CD1c-positive myeloid dendritic cell (primary cell): ENCODE results near the gene CRADD.

Source experiments
- DNase-seq: peaks from one replicate; pipeline ENCODE4 v3.0.0-alpha.2; 2016; ENCODE audit errors: extremely low spot score

The CRADD gene

DNA sequence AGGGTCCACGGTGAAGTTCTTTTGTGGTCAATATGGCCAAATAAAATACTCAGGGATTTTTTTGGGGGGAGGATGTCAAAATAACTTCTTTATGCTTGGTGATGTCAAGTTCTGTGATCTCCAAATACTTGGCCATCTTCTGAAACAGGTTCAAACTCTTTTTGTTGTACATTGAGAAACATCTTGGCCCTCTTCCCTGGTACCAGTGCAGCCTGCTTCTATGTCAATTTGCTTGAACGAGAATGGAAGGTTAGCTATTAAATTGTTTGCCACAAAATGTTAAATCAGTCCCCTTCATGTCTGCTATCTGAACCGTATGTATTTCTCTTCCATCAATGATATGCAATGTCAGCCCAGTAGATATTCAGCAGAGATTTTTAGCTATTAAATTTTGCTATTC is 6.1 kb upstream of the CRADD start:
- DNase-seq: no peak

DNA sequence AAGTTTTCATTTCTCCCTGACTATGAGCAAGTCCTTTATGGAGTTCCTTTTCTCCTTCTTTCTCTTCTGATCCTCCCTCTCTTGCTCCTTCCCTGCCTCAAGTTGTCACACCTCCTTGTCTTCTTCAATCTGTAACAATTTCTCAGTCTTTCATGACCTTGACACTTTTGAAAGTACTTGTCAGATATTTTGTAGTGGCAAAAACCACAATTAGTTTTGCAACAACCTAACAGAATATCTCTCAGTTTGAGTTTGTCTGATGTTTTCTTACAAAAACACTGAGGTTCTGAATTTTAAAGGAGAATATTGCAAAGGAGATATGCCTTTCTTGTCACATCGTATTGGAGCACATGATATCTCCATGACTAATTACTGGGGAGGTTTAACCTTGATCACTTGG is 4.1 kb upstream of the CRADD start:
- no peak for DNase-seq

DNA sequence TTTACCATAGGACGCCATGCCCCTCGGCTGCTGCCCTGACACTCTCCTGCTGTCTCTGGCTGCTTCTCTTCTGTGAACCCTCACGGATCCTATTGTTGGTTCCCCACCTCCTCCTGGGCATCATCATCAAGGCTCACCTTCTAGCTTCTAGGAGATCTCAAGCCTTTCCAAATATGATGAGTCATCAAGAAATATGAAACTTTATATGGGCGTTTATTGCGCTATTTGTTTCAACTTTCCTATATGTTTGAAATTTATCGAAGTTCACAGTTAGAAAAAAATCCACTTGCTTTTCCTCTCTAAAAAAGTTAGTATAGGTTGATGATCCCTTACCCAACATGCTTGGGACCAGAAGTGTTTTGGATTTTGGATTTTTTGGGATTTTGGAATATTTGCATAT is 2.8 kb upstream of the CRADD start:
- no peak for DNase-seq

DNA sequence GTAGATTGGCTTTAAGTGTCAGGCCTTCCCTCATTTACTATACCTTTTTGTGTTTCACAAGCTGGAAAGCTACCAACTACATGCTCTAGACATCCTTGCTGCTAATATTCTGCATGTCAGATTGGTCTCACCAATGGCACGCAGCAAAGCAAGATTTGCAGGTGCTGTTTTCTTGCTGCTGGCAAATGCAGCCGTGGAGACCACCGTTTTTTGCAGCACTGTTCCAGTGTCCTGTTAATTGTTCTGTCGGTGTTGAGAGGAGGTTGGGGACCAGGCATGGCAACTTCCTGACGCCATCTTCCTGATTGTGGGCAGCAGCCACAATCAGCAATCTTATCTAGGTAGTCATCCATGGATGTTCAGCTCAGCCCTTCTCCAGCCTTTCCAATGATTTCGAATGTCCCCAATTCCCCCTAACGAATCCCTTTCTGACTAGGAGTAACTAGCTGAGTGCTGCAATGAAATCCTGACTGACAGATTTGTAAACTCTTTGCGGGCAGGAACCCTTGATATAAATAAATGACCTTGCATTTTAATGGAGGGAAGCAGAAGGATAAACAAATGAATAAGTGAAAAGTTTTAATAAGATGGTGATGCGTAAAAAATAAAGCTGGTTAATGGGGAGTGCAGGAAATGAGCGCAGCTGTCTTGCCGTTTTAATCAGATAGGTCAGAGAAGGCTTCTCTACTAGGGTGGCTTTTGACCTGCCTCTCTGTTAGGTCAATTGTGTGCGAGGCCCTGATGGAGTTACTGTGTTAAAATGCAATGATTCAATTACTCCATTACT is 574 bp upstream of the CRADD start:
- DNase-seq: no peak

DNA sequence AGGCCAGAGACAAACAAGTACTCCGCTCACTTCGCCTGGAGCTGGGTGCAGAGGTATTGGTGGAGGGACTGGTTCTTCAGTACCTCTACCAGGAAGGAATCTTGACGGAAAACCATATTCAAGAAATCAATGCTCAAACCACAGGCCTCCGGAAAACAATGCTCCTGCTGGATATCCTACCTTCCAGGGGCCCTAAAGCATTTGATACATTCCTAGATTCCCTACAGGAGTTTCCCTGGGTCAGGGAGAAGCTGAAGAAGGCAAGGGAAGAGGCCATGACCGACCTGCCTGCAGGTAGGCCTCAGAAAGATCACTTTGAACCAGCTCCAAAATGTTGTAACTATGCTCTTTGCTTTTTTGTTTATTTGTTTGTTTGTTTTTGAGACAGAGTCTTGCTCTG is 1.6 kb downstream of the CRADD start:
- DNase-seq: no peak

DNA sequence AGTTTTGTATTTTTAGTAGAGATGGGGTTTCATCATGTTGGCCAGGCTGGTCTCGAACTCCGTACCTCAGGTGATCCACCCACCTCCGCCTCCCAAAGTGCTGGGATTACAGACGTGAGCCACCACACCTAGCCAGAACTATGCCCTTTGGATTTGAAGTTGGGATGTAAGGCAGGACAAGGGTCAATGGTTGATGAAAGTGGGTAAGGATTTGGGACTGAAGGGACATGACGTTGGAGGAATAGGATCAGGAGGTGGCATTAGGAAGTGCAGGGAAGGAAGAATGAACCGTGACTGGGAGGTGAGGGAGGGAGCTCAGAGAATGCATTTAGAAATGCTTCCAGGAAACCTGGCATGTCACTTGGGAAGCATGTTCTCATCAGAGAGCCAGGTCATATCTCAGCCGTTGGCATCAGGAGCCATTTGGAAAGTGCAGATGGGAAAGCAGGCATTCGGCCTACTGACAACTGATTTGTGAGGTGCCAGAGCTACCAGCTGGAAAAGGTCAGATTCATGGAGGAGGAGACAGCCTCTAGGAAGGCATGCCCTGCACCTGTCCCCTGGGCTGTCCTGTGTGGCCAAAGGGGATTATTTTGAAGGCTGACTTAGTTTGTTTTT is 2.2 kb downstream of the CRADD start:
- no peak for DNase-seq

DNA sequence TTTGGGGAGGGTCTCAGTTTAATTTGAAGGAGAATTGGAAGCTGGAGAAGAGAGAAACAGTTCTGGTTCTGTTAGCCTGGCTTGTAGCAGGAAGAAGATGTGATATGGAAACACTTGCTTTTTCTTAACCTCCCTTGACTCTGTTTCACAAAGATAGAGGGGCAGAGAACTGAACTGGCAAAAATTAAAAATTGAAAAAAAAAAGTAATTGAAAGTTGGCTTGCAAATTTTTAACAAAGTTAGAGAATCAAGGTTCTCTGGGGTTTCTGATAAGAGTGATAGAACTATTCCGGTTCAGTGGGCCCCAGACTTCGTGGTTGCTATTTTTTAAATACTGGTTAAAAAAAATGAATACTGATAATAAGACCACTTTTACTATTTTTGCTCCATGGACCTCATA is 2.8 kb downstream of the CRADD start:
- no peak for DNase-seq

DNA sequence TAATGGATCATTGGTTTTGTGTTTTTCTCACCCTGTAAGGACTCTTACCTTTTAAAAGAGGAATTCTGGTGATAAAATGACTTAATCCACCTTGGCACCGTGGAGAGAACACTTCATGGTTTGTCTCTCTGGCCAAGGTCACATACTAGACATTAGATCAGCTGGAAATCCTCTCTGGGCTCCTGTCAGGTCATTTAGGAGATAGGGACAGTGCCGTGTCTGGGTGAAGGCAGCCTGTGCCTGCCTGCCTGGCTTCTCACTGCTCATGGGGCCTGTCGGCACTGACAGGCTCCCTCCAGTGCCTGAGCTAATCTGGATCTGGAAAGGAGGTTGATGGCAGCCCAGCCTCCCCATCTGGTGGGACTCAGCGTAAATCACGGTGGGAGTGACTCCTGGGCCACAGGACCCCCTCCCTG is 5.7 kb downstream of the CRADD start:
- DNase-seq: no peak

DNA sequence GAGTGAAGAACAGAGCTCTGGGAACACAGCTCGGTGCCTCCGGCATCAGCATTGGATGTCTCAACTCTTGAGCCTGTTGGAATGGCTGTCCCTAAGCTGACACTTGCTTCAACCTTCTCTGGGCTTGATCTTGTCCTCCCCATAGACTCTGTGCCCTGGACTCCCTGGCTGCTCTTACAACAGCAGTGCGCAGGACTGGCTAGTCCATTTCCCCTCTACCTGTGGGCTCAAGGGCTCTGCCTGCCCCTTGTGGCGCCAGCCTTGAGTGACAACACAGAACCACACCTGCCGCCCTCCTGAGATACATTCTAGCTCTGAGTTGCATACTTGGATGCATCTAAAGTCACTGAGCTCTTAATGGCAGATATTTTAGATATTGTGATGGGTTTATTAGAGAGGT is 6.2 kb downstream of the CRADD start:
- DNase-seq: no peak

DNA sequence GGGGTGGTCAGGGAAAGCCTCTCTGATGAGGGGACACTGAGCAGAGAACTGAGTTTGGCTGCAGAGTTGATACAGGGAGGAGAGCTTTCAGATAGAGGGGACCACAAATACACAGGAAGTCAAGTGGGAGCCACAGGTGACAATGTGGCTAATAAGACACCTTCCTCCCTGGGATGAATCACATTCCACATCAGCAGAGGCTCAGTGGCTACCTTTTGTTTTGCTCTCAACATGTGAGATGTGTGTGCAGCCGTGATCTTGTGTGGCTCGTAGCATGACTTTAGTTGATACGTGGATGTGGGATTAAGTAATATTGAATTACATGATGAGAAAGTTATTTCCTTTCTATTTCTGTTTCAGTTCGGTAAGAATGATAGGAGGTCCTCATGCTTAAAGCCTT is 7.5 kb downstream of the CRADD start:
- no peak for DNase-seq

DNA sequence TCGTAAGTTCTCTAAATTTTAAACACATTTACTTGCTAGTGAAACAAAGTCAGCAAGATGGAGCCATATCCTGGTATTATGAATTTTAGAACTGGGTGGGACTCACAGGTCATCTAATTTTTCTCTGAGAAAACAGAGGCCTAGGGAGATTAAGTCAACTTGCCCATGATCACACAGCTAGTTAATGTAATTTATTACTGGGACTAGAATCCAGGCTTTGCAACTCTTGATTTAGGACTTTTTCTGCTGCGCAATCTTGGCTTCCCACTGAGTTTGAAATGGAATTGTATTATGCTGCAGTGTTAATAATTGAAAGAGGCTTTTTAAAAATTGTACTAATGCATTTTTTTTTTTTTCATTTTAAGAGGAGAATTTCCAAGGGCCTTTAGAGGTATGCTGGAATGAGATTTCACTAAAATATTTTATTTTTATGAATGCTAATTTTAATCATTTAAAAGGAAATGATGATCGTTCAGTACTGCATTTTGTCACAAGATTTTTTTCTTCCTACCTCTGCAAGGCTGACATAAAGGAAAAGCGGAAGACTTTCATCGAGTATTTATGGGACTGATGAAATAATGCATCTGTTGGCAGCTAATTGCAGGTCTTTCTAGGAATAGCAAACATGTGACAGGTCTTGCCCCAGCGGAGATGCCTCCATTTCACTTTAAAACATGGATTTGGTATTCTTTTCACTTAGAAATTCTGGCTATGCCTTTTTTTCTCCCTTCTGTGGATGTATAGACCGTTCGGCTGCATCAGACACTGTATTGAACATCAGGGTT is 9.6 kb downstream of the CRADD start:
- no peak for DNase-seq

DNA sequence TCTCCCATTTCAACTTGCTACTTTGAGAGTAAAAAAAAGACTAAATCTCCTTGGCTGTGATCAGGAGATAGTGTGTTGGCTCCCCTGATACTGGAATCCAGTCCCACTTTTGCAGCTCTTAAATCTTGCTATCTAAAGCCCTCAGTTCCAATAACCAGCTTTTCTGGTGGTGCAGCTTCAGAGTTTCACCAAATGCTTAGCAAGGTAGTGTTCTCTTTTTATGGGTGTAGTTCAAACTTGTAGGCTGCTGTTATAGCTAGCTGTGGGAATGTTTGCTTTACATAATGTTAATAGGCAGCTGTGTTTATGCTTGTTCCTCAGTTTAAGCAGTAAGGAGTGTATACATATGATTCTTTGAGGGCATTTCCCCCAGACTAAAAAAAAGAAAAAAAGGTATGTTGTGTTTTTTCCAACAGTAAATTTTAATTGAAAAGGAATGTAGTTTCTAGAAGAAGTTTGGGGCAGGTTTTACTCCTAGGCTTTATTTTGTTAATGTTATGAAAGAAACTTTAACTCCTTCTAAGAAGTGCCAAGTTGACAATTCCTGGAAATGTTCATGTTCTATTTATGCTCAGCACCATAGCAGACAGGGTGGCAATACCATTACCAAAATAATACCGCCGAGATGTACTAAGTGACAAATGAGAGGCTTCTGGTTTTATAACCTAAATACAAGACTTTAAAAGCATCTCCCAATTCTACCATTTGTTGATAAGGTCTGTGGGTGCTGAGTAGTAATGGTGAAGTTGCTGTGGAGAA is 12.1 kb downstream of the CRADD start:
- DNase-seq: no peak

DNA sequence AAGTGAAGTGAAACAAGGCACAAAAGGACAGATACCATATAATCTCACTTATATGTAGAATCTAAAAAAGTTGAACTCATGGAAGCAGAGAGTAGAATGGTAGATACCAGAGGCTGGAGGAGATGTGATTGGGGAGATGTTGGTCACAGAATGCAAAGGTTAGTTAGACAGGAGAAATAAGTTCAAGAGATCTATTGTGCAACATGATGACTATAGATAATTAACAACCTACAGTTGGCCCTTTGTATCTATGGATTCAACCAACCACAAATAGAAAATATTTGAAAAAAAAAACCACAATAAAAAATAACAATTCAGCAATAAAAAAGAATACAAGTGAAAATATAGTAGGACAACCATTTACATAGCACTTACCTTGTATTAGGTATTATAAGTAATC is 19.3 kb downstream of the CRADD start:
- DNase-seq: no peak

DNA sequence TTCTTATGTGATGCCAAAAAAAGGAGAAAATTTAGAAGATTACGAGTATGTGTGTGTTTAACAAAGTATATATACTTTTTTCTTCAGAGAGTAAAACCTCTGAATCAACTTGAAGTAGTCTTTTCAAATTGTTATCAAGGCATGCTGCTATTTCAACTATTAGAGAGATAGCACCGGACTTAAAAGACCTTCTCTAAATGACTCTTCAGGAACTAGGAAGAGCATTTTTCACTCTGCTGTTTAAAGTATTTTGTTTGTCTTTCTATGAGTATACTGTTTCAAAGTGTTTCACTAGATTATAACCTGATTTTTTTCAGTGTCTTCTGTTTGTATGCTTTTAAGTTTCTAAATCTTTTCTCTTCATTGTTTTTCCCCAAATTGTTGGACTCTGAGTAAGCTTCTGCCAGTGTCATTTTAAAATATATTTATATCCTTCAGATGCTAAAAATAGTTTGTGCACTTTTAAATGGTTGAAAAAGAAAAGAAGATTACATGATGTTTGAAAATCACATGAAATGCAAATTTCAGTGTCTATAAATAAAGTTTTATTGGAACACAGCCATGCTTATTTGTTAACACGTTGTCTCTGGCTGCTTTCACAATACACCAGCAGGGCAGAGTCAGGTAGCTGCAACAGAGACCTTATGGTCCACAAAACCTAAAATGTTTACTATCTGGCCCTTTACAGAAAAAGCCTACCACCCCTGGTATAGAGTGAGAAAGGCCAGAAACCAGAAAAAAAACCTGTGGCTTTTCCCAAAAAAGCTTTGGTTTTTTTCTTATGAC is 21.3 kb downstream of the CRADD start:
- DNase-seq: no peak

DNA sequence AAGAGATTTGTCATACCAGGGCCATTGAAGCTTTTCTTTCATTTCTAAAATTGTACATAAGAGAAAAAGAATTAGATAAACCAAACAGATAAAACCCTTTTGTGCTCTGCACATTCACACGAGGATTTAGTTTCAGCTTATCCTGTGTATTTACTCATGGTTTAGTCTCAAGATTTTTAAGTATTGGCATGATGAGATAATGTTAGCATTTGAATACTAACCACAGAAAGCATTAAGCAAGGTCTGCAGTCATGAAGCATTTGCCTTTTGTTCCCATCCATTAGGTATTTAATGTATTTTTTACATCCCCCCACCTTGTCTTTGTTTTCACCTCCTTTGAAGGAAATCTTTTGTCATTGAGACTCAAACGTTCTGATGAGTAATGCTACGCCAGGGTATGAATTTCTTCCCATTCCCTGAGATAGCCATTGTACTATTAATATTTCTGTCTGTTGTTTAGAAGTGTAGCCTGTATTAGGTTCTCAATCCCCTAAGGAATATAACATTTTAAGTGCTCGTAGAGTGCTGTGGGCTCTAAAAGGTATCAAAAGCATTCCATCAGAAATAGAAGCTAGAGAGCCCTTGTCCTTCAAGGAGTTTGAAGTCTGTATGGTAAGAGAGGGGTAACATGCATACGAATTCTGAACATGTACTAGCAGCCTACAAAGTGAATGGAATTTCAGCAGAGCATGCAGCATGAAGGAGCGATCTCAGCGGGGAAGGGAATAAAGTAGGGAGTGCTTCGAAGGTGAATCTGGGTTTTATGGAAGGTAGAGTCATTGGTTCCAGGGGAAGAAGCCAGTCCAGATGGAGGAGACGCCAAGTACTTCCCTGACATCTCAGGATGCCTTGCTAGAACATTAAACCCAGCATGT is 22.3 kb downstream of the CRADD start:
- no peak for DNase-seq

DNA sequence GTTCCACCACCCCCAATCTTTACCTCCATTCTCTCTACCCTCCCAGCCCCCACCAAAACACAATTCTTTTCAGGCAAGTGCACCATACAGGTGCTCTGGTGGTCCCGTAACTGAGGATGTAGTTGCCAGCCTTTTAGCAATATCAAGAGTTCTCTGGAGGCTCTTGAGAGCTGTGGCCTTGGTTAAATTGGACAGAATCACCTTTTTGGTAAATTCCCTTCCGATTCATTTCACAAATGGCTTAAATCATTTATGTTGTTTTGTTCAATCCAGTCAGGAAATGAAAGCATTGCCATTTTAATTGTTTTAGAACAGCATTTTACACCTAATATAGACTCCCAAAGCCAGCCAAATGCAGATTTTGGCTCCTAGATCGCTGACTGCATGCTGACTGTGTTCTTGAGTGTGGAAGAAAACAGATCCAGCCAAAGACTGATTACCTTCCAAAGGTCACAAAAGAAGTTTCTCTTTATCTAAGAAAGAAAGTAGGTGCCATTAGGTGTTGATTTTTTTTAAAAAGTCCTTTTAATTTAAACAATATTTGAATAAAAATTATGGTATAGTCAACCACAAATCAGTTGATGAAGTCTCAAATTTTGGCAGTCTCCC is 25.6 kb downstream of the CRADD start:
- no peak for DNase-seq

DNA sequence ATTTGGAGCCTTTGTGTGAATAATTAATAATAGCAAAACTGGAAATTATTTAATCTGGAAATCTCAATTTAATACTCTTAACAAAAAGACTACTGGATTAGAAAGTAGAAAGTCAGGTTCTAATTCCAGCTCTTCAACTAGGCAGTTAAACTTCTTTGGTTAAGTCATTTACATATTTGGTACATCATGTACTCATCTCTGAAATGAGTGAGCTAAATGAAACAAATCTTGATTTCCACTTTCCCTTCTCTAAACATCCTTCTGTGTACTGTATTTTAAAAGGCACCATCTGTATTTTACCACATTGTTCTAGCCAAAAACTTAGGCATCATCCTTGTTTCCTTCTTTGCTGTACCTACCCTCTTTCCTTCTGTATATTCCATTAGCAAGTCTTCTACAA is 26.9 kb downstream of the CRADD start:
- no peak for DNase-seq

DNA sequence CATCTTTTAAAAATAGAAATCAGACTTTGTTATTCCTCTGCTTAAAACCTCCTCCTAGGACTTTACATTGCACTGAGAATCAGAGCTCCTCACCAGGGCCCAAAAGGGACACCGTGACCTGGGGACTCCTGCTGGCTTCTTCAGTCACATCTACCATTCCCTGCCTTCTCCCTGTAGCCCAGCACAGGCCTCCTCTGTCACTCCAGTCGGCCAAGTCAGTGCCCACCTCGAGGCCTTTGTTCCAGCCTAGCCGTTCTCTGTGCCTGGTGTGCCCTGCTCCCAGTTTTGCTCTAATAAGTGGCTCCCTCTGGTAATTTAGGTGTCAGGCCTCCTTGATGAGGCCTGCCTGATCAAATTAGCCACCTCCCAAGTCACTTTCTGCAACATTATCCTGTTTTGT is 27.4 kb downstream of the CRADD start:
- DNase-seq: no peak

DNA sequence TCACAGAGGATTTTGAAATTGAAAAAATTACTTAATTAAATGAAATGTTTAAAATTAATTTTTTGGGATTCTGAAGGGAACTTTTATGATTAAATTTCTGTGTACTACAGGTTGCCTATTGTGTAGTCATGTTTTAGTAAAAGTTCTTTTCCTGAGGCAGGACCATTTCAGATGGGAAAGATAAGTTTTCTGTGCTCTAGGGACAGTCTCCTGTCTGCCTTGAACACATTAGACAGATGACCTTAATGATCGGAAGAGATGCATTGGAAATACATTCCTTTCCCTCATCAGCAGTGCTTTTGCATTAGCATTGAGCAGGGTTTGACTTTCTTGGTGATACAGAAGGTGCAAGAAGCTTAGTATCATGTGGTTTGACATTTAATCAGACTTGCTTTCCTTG is 28.1 kb downstream of the CRADD start:
- no peak for DNase-seq

DNA sequence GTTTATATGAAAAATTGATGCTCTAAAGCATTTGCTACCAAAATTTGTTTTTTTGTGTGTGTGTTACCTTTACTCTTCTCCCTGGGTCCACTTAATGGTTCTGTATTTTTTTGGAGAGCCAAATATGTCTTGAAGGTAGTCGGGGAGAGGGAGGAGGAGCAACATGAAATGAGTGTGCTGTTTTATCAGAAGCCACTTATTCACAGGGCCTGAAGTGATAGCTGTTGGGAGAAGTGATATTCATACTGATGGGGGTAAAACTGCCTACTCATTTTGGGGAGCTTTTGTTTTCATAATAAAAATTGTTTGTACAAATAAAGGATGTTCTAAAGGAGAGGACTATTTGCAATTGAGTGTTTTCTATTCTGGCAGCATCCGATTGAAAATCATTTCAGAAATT is 29.2 kb downstream of the CRADD start:
- no peak for DNase-seq
